GM19035 (cell line): ENCODE results near the gene KIRREL3.

Source experiments
- ATAC-seq: cut with Tn5 transposase; IDR thresholded peaks from one replicate; pipeline ENCODE4 v1.9.1; 2021; ENCODE audit not compliant: unreplicated experiment

KIRREL3 gene

DNA sequence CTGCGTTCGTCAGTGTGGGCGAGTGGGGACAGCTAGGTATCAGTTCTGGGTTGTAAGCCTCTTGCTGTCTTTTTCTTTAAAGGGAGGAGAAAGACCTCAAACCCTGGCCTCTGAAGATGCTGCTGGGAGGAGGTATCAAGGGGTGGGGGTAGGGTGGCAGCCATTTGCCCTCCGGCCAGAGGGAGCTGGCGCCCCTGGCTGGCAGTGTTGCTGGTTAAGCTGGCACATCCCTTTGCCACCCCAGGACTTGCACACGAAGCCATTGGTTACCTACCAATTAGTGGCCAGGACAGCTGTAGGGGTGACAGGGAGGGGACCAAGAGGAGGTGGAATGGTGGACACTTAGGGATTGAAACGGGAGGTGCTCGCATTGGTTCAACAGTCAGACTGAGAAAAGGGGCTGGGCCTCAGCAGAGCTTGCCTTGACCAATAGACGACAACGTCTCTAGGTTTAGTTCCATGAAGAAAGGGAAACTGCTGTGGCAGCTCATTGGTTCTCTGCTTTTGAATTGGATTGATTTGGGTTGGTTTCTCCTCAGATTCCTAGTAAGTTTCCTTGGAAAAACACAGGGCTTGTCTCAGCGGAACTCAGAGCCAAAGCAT lies 567.2 kb downstream of the KIRREL3 start:
- peak; percentile 71 for ATAC-seq

GRCh38 chr11:126432525-126432924 lies 568.0 kb downstream of the KIRREL3 start:
- ATAC-seq = no peak

- no peak for ATAC-seq
These were observed 568.5 kb downstream of the KIRREL3 start for GRCh38 chr11:126432065-126432461.

GRCh38 chr11:126431401-126432064 lies 569.0 kb downstream of the KIRREL3 start:
- ATAC-seq = no peak

- ATAC-seq = no peak
These were observed 569.8 kb downstream of the KIRREL3 start for GRCh38 chr11:126430581-126431335.

- peak; percentile 60 for ATAC-seq
These were observed 573.5 kb downstream of the KIRREL3 start for GRCh38 chr11:126426820-126427749.

DNA sequence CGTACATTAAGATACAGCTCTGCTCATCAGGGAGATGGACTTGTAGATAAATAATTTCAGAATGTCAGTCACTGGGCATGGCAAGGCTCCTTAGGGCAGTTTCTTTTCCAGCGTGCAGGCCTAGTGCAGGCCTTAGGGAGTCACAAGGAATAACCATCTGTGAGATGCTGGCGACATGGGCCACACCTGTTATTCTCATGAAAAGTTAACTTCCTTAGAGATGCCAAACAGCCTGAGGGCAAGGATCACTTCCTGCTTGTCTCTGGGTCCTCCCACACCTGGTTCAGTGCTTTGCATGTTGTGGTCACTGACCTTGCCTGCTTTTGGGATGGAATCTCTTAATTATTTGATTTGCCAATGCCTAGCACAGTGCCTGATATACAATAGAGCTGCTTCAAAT lies 574.5 kb downstream of the KIRREL3 start:
- ATAC-seq = no peak

DNA sequence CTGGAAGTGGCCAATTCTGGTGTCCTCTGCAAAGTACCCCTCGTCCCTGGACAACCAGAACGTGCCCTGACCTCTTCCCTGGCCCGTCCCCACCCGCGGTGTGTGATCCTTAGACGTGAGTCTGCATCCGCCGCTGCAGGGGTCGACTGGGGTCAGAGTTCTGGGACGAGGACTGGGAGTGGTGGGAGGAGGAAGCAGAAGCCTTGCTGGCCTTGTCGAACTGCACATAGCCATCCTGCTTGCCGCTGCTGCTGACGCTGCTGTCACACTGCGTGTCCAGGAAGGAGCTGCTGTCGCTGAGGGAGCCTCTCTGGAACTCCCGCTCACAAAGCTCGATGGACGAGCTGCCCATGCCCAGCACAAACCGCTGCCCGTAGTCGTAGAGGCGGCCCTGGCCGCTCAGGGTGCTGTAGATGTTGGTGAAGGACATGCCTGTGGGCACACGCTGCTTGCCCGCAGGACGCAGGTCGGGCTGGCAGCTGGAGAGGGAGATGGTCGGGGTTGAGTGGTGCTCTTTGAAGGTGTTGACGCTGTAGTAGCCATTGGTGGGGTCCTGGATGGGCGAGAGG lies 576.0 kb downstream of the KIRREL3 start:
- no peak for ATAC-seq

- ATAC-seq = no peak
These were observed 576.8 kb downstream of the KIRREL3 start for GRCh38 chr11:126423743-126424142.

GRCh38 chr11:126423154-126423553 lies 577.4 kb downstream of the KIRREL3 start:
- no peak for ATAC-seq

DNA sequence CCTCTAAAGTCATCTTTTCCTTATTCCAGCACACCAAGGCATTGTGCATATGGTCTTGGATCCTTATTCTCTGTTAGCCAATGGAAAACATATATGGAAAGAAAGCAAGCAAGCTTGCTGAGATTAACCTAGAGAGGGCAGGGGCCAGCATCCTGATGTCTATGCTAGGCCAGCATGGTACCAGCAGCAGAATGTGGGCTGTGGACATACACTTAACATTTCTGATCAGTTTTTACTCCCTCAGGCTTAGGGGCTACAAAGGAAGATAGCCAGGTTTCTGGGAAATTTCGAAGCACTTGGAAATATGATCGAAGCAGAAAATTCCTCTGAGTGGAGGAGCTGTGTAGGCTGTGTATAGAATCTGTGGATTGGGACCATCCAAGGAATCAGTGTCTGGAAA lies 578.1 kb downstream of the KIRREL3 start:
- no peak for ATAC-seq

DNA sequence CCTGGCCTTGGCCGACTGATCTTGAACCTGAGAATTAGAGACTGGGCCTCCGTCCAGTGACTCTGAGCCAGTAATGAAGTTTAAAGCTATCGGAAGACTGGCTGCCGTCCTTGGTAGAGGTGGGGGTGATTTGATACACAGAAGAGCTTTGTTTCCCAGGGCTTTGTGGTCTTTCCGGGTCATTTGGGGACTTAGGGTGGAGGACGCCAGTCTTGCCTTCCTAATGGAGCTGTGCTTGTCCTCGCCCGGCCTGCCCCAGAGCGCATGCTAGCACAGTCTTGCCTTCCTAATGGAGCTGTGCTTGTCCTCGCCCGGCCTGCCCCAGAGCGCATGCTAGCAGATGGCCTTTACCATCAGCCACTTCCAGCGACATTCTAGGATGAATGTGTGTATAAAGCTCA lies 579.3 kb downstream of the KIRREL3 start:
- ATAC-seq = no peak

DNA sequence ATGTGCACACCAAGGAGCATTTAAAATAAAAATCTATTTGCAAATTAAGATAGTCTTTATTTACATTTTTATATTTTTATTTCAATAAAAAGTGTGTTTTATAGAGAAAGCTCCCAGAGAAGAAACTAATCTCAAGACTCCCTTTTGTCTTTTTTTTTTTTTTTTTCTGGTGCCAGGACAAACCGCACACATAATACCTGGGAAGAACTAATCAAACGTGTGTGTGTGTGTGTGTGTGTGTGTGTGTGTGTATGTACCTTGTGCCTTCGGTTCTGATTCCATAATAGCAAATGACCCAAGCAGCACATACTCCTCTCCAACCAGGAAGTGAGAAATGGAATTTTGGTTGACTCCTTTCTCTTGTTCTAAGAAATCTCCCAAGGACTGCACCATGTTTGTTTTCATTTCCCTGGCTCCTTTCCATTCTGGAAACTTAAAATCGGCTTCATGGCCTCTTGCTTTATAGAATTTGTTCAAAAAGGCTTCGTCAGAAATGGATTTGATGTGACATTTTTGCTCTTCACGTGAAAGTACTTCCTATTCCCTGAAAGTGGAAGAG lies 579.8 kb downstream of the KIRREL3 start:
- no peak for ATAC-seq

- ATAC-seq = peak; percentile 53
These were observed 580.5 kb downstream of the KIRREL3 start for GRCh38 chr11:126419801-126420697.

DNA sequence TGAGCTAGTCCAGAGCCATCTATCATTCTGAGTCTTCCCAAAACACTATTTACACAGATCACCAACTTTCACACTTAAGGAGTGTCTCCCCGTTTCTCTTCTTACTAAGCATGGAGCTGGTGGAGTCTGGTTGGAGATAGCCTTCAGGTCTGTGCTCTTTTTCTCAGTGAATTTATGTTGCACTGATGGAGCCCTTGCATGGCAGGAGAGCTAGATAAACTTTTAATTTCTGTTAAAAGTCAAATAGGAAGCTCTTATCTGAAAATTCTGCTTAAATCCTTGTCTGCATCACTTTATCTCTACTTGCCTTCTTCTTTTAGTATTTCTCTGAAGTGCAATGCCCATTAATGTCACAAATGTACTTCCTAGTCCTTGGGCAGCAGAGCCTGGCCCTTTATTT lies 581.7 kb downstream of the KIRREL3 start:
- ATAC-seq = no peak

GRCh38 chr11:126417091-126417862 lies 583.3 kb downstream of the KIRREL3 start:
- no peak for ATAC-seq

DNA sequence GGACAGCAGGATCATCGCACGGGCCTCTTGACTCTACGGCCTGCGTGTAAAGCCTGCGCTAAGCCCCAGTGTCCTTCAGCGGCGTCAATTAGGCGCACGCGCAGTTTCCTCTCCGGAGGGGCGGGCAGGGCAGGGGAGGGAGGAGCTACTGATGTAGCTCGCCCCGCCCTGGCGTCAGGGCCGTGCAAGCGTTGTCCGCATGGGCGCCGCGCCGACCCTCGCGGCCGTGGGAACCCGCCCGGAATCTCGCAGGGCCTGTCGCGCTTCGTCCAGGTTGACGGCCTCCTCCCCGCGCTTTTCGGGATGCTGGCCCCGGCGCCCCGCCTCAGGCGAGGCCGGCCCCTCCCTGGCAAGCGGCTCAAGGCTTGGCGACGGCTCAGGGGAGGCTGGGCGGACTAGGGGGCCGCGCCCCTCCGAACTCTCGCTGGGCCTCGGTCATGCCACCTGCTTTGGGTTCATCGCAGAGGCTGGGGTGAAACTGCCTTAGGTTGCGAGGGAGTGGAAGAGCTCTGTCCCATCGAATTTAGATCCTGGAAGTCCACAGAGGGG lies 584.0 kb downstream of the KIRREL3 start:
- ATAC-seq = peak; percentile 87

DNA sequence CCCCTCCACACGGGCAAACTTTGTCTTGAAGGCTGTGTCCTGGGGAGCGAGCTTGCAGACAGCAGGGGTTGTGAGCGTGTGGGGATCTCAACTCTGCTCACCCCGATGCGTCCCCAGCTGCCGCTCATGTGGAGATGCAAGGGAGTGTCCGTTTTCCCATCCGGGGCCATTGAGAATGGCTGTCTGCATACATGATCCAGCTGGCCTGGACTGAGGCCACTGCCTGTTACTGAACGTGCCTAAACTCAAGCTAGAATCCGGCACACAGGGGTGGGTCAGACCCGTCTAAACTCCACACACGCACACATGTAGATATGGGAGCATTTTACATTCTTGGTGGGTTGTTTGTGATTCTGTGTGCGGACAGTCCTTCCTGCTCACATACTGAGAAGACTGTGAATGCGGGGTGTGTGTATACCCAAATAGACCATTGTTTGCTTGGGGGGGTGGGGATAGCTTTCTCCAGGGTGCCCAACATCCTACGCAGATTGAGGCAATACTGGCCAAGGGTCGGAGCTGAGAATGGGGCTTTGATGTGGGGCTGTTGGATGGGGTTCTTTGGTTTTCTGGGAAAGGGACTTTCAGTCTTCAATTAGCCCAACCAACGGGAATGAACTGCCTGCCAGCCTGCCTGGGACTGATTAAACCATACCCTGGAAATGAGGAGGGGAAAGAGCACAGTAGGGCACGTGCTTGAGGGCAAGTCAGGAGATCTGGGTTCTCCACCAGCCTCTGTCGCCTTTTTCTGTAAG lies 584.7 kb downstream of the KIRREL3 start:
- no peak for ATAC-seq
